Measurements from ENCODE around the gene XPO6. TPM values are rescaled to one million over a fixed set of nuclear protein-coding genes. Genes with fewer than 3 reads are reported as not detected.

XPO6 gene
- total RNA-seq, 1 experiment from 2014 or later, result 112 TPM

DNA sequence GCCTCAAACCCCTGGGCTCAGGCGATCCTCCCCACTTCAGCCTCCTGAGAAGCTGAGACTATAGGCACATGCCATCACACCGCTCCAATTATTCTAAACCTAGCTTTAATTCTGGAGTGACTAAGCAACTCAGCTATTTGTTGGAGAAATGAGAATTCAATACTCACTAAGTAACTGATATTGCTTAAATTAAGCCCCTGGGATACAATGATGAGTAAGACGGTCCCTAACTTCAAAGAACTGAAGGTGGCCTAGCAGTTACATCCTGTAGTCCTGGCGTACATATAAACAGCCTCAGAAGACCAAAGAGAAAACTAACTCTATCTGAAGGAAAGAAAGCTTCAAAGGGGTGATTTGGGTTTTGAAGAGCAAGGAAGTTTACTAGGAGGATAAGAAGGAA lies 25.0 kb downstream of the XPO6 start:
- Mint-ChIP-seq H3K4me1 (ENCODE audit: low read depth, unreplicated experiment) (peaks cover 19% of the 10 kb centered on the region), H3K36me3 (ENCODE audit: insufficient read depth, unreplicated experiment) (peaks cover 23% of the 10 kb centered on the region), H3K27ac (ENCODE audit: unreplicated experiment) (no peak overlapping the region), H3K4me3 (ENCODE audit: unreplicated experiment) (no peak overlapping the region), H3K9me3 (ENCODE audit: unreplicated experiment) (peaks cover 9% of the 10 kb centered on the region), H3K27me3 (ENCODE audit: insufficient read depth, unreplicated experiment) (no peaks in the 10 kb centered on the region)
- Histone ChIP-seq H3K36me3 (ENCODE audit: control insufficient read depth, insufficient read depth, low read length) (no peaks in the 10 kb centered on the region), H3K27me3 (replicated peaks; ENCODE audit: control insufficient read depth, insufficient read depth, low read length) (no peaks in the 10 kb centered on the region), H3K9me3 (peaks cover 4% of the 10 kb centered on the region; the same call in 1 of the 2 replicates), H3K4me3 (ENCODE audit: low read depth, low read length) (no peak overlapping the region), H3K4me1 (peaks cover 27% of the 10 kb centered on the region)
- no TSS peak for BruUV-seq (replicated peaks)
- intact Hi-C loops (cut with micrococcal nuclease; ENCODE audit: unreplicated experiment), result no loop called here
- POLR2A ChIA-PET, result no interaction called here
- DNase-seq, result no peak
- CTCF ChIA-PET, result no interaction called here
- no peak for TF ChIP-seq CTCF (IDR thresholded peaks at IDR 0.05; ENCODE audit: insufficient read depth in 1 of 2, low read depth in 1 of 2, low read length in 1 of 2, severe bottlenecking in 1 of 2, unreplicated experiment in 1 of 2)

GRCh38 chr16:28185696-28186095 lies 26.1 kb downstream of the XPO6 start:
- Histone ChIP-seq H3K4me3 (ENCODE audit: low read depth, low read length) (no peak overlapping the region), H3K9me3 (peaks cover 4% of the 10 kb centered on the region; the same call in 1 of the 2 replicates), H3K4me1 (peaks cover 35% of the 10 kb centered on the region), H3K27me3 (replicated peaks; ENCODE audit: control insufficient read depth, insufficient read depth, low read length) (no peaks in the 10 kb centered on the region), H3K36me3 (ENCODE audit: control insufficient read depth, insufficient read depth, low read length) (no peaks in the 10 kb centered on the region)
- BruUV-seq (replicated peaks), result no TSS peak
- intact Hi-C loops (cut with micrococcal nuclease; ENCODE audit: unreplicated experiment), result no loop called here
- Mint-ChIP-seq H3K4me3 (ENCODE audit: unreplicated experiment) (no peak overlapping the region), H3K27ac (ENCODE audit: unreplicated experiment) (no peak overlapping the region), H3K4me1 (ENCODE audit: low read depth, unreplicated experiment) (peaks cover 20% of the 10 kb centered on the region), H3K36me3 (ENCODE audit: insufficient read depth, unreplicated experiment) (peaks cover 34% of the 10 kb centered on the region), H3K9me3 (ENCODE audit: unreplicated experiment) (peaks cover 9% of the 10 kb centered on the region), H3K27me3 (ENCODE audit: insufficient read depth, unreplicated experiment) (no peaks in the 10 kb centered on the region)
- DNase-seq, result no peak
- no peak for TF ChIP-seq CTCF (IDR thresholded peaks at IDR 0.05; ENCODE audit: insufficient read depth in 1 of 2, low read depth in 1 of 2, low read length in 1 of 2, severe bottlenecking in 1 of 2, unreplicated experiment in 1 of 2)
- ChIA-PET POLR2A (no interaction called here), CTCF (no interaction called here)

GRCh38 chr16:28184625-28185024 lies 27.1 kb downstream of the XPO6 start:
- H3K4me1 Mint-ChIP-seq (ENCODE audit: low read depth, unreplicated experiment), result peaks cover 20% of the 10 kb centered on the region
- no peak overlapping the region for H3K4me3 Mint-ChIP-seq (ENCODE audit: unreplicated experiment)
- H3K9me3 Mint-ChIP-seq (ENCODE audit: unreplicated experiment), result peaks cover 9% of the 10 kb centered on the region
- Histone ChIP-seq H3K9me3 (peaks cover 4% of the 10 kb centered on the region; the same call in 1 of the 2 replicates), H3K36me3 (ENCODE audit: control insufficient read depth, insufficient read depth, low read length) (no peaks in the 10 kb centered on the region), H3K4me1 (peaks cover 35% of the 10 kb centered on the region), H3K4me3 (ENCODE audit: low read depth, low read length) (no peak overlapping the region), H3K27me3 (replicated peaks; ENCODE audit: control insufficient read depth, insufficient read depth, low read length) (no peaks in the 10 kb centered on the region)
- no peak for DNase-seq
- H3K36me3 Mint-ChIP-seq (ENCODE audit: insufficient read depth, unreplicated experiment), result peaks cover 41% of the 10 kb centered on the region
- no TSS peak for BruUV-seq (replicated peaks)
- no peaks in the 10 kb centered on the region for H3K27me3 Mint-ChIP-seq (ENCODE audit: insufficient read depth, unreplicated experiment)
- intact Hi-C loops (cut with micrococcal nuclease; ENCODE audit: unreplicated experiment), result no loop called here
- ChIA-PET CTCF (no interaction called here), POLR2A (no interaction called here)
- no peak overlapping the region for H3K27ac Mint-ChIP-seq (ENCODE audit: unreplicated experiment)
- no peak for TF ChIP-seq CTCF (IDR thresholded peaks at IDR 0.05; ENCODE audit: insufficient read depth in 1 of 2, low read depth in 1 of 2, low read length in 1 of 2, severe bottlenecking in 1 of 2, unreplicated experiment in 1 of 2)

Data from Caco-2 (cell line).